ENCODE results near the gene TGFBRAP1. TPM values are rescaled to one million over a fixed set of nuclear protein-coding genes. Genes with fewer than 3 reads are reported as not detected.

Gene TGFBRAP1
- total and polyA plus RNA-seq, 4 donors, result 1.8 to 10.4 (median 6.8) TPM

- Histone ChIP-seq H3K27ac (ENCODE audit: low read depth in 1 of 2, low read length in 2 of 2) (no peak overlapping the region), H3K36me3 (ENCODE audit: control insufficient read depth in 4 of 4, insufficient read depth in 3 of 4, low read depth in 1 of 4, low read length in 3 of 4) (no peaks in the 10 kb centered on the region), H3K4me3 (ENCODE audit: low read depth in 1 of 3, low read length in 3 of 3) (no peak overlapping the region), H3K4me1 (ENCODE audit: control insufficient read depth in 4 of 4, insufficient read depth in 4 of 4, low read length in 3 of 4) (no peaks in the 10 kb centered on the region), H3K9me3 (ENCODE audit: control insufficient read depth in 4 of 4, low read length in 3 of 4) (no peaks in the 10 kb centered on the region), H3K9ac (ENCODE audit: low read depth in 1 of 2, low read length in 2 of 2) (no peak overlapping the region), H3K27me3 (ENCODE audit: control insufficient read depth in 4 of 4, insufficient read depth in 4 of 4, low read length in 3 of 4) (no peaks in the 10 kb centered on the region)
- DNase-seq (ENCODE audit: low spot score), result no peak
- 50% methylated on average over 5 of the region's 5 CpGs for WGBS
- TF ChIP-seq SP1 (IDR thresholded peaks at IDR 0.05) (no peak), GABPA (IDR thresholded peaks at IDR 0.05 in 1 of 2, conservative IDR thresholded peaks at IDR 0.05 in 1 of 2) (no peak), CTCF (IDR thresholded peaks at IDR 0.05; ENCODE audit: low read depth, low read length, missing input control) (no peak), JUND (IDR thresholded peaks at IDR 0.05) (no peak), RXRA (IDR thresholded peaks at IDR 0.05) (no peak)
Measured at GRCh38 chr2:105236060-105236424, 93.5 kb downstream of the TGFBRAP1 start.

- Histone ChIP-seq H3K27me3 (ENCODE audit: control insufficient read depth in 4 of 4, insufficient read depth in 4 of 4, low read length in 3 of 4) (no peaks in the 10 kb centered on the region), H3K9me3 (ENCODE audit: control insufficient read depth in 4 of 4, low read length in 3 of 4) (no peaks in the 10 kb centered on the region), H3K4me1 (ENCODE audit: control insufficient read depth in 4 of 4, insufficient read depth in 4 of 4, low read length in 3 of 4) (no peaks in the 10 kb centered on the region), H3K4me3 (ENCODE audit: low read depth in 1 of 3, low read length in 3 of 3) (no peak overlapping the region), H3K36me3 (ENCODE audit: control insufficient read depth in 4 of 4, insufficient read depth in 3 of 4, low read depth in 1 of 4, low read length in 3 of 4) (no peaks in the 10 kb centered on the region), H3K9ac (ENCODE audit: low read depth in 1 of 2, low read length in 2 of 2) (no peak overlapping the region), H3K27ac (ENCODE audit: low read depth in 1 of 2, low read length in 2 of 2) (no peak overlapping the region)
- peak; percentile 72 for DNase-seq (ENCODE audit: low spot score)
- 19% methylated on average over 12 of the region's 12 CpGs for WGBS
- peak; percentile 72 to 76 for TF ChIP-seq RAD21 (IDR thresholded peaks at IDR 0.05)
- TF ChIP-seq RXRA (IDR thresholded peaks at IDR 0.05), result no peak
- peak; percentile 66 for TF ChIP-seq CTCF (IDR thresholded peaks at IDR 0.05; ENCODE audit: low read depth, low read length, missing input control)
Measured at GRCh38 chr2:105235388-105236059, 94.0 kb downstream of the TGFBRAP1 start.

GRCh38 chr2:105231232-105231619, 98.3 kb downstream of the TGFBRAP1 start:
- Histone ChIP-seq H3K27me3 (ENCODE audit: control insufficient read depth in 4 of 4, insufficient read depth in 4 of 4, low read length in 3 of 4) (no peaks in the 10 kb centered on the region), H3K9me3 (ENCODE audit: control insufficient read depth in 4 of 4, low read length in 3 of 4) (no peaks in the 10 kb centered on the region), H3K9ac (ENCODE audit: low read depth in 1 of 2, low read length in 2 of 2) (no peak overlapping the region), H3K36me3 (ENCODE audit: control insufficient read depth in 4 of 4, insufficient read depth in 3 of 4, low read depth in 1 of 4, low read length in 3 of 4) (no peaks in the 10 kb centered on the region), H3K27ac (ENCODE audit: low read depth in 1 of 2, low read length in 2 of 2) (no peak overlapping the region), H3K4me1 (ENCODE audit: control insufficient read depth in 4 of 4, insufficient read depth in 4 of 4, low read length in 3 of 4) (no peaks in the 10 kb centered on the region), H3K4me3 (ENCODE audit: low read depth in 1 of 3, low read length in 3 of 3) (no peak overlapping the region)
- TF ChIP-seq RAD21 (IDR thresholded peaks at IDR 0.05), result no peak
- no peak for DNase-seq (ENCODE audit: low spot score)
- WGBS, result 88% methylated on average over 3 of the region's 3 CpGs

- no peak for DNase-seq (ENCODE audit: low spot score)
- no peaks in the 10 kb centered on the region for H3K36me3 ChIP-seq (ENCODE audit: control insufficient read depth in 4 of 4, insufficient read depth in 3 of 4, low read depth in 1 of 4, low read length in 3 of 4)
Measured at GRCh38 chr2:105224444-105224843, 105.1 kb downstream of the TGFBRAP1 start.

More at GRCh38 chr2:105224444-105224843, 105.1 kb downstream of the TGFBRAP1 start:
- Histone ChIP-seq H3K9me3 (ENCODE audit: control insufficient read depth in 4 of 4, low read length in 3 of 4) (no peaks in the 10 kb centered on the region), H3K27ac (ENCODE audit: low read depth in 1 of 2, low read length in 2 of 2) (no peak overlapping the region), H3K9ac (ENCODE audit: low read depth in 1 of 2, low read length in 2 of 2) (no peak overlapping the region), H3K4me3 (ENCODE audit: low read depth in 1 of 3, low read length in 3 of 3) (no peak overlapping the region), H3K4me1 (ENCODE audit: control insufficient read depth in 4 of 4, insufficient read depth in 4 of 4, low read length in 3 of 4) (peaks cover 0 to 1% (median 0%) of the 10 kb centered on the region in 4 donors), H3K27me3 (ENCODE audit: control insufficient read depth in 4 of 4, insufficient read depth in 4 of 4, low read length in 3 of 4) (no peaks in the 10 kb centered on the region)
- TF ChIP-seq RAD21 (IDR thresholded peaks at IDR 0.05) (no peak), YY1 (IDR thresholded peaks at IDR 0.05) (no peak), EGR1 (IDR thresholded peaks at IDR 0.05; ENCODE audit: low read depth in 2 of 2) (no peak), NR2F2 (IDR thresholded peaks at IDR 0.05) (no peak), GABPA (IDR thresholded peaks at IDR 0.05 in 1 of 2, conservative IDR thresholded peaks at IDR 0.05 in 1 of 2) (no peak)
- WGBS, result 85% methylated on average over 9 of the region's 9 CpGs

Measured in liver (tissue), 9 donors.